LoVo (cell line): ENCODE measurements around the gene RTEL1.
"Not testable (repeated sequence)": the region's sequence is repeated elsewhere in the genome, so short reads cannot be mapped to it uniquely, and the experiment has no call there.

ENCODE experiments used
- DNase-seq: peaks from one replicate; pipeline ENCODE4 v3.0.0-alpha.2; 2016; ENCODE audit warnings: low spot score

The RTEL1 gene

DNA sequence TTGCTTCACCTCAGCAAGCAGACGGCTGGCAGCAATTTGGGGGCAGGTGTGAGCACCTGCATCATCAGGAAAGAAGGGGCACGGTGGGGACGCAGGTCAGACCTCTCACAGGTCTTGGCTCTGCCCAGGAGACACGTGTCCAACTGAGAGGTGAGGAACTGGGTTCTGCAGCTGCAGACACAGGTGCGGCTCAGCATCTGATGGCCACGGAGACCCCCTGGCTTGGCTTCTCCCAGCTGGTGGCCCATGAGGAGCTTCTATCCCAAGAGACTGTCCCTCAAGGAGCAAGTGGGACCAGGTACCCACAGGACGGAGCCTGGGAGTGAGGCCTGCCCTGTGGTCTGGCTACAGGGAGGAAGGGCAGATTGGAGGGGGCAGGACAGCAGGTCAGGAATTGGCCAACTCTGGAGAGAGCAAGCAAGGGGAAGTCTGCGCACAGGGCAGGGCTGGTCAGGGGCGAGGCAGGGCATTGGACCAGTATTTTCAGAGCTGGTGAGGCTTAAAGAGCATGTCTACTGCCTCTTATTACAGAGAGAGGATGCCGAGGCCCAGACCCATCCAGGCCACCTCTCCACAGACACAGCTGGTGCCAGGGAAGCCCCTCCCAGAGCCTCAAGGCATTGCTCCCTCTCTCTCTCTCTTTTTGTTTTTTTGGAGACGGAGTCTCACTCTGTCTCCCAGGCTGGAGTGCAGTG, 9.1 kb upstream of the RTEL1 start:
- no peak for DNase-seq

DNA sequence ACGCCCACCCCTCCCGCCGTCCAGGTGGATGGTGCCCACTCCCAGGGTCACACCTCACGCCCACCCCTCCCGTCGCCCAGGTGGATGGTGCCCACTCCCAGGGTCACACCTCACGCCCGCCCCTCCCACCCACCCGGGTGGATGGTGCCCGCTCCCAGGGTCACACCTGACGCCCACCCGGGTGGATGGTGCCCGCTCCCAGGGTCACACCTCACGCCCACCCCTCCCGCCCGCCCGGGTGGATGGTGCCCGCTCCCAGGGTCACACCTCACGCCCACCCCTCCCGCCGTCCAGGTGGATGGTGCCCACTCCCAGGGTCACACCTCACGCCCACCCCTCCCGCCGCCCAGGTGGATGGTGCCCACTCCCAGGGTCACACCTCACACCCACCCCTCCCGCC, 7.6 kb upstream of the RTEL1 start:
- not testable (repeated sequence) for DNase-seq

DNA sequence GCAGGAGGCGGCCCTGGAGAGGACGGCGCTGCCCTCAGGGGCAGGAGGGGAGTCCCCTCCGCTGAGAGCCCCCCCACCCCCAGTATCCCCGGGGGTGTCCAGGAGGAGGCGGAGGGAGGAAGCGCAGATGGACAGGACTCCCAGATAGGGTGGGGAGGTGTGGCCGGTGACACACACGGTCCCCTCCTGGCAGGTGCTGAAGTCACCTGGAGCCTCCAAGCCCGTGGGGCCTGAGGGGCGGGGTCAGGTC, 6.2 kb upstream of the RTEL1 start:
- DNase-seq: no peak

DNA sequence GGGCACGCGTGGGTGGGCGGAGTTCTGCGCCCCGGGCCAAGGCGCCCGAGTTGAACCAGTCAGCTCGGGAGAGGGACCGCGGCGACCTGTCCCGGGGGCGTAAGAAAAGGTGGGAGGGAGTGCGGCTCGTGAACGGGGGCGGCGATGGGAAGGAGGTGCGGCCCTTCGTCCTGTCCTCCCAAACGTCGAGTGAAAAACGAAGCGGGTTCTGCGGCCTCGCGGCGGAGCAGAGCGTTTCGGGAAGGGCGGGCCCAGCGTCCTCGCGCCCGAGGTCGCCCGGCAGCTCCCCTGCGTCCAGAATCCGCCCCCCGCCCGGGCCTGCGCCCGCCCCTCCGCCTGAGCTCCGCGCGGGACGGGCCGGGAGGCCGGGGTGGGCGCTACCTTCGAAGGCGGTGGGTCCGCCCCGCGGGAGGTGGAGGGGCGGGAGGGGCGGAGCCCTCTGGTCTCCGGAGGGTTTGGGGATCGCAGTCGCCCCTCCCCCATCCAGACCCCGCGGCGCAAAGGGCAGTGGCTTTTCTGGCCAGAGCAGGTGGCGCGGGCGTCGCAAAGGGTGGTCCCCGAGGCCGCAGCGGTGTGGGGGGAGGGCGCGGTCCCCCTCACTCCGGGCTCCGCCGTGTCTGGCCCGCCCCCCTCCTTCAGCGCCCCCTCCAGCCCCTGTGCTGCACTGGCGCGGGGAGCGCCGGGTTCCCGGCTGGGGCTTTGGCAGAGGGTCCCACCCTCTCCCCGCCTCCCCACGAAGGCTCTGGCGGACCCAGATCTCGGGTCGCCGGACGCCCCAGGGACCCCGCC, 5.7 kb upstream of the RTEL1 start:
- DNase-seq: no peak

DNA sequence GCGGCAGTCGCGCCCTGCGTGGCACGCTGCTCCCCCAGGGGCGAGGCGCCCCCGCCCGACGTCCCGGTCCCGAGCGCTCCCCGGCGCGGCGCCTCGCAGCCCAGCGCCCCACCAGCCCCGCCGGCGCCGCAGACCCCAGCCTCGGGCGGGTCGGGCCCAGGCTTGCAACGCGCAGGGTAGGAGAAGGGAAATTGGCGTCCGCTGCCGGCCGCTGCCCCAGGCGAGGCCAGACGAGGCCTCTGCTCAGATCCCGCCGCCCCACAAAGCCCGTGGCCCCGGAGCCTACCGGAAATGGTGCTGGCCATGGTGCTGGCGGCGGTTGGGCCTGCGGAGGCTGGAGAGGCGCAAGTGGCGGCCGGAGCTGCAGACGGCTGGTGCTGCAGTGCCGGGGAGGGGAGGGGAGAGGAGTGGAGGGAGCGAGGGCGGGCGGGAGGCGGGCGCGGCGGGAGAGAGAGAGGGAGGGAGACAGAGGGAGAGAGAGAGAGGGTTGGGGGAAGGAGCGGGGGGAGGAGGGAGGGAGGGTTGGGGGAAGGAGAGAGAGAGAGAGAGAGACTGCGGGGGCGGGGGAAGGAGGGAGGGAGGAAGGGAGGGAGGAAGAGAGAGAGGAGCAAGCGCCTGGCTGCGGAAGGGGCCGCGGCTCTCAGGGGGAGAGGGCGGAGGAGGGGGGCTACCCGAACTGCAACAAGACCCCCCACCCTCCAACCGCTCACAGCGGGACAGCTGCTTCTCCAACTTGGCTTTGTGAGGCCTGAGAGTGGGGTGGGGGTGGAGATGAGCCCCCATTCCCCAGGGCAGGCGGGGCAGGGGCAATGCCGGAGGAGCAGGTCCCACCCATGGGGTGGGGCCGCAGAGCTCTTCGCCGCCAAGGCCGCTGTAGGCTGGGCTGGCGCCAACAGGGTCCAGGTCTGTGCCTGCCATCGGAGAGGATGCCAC, 4.8 kb upstream of the RTEL1 start, which contains the start of gene STMN3:
TSS of gene STMN3 (minus strand) at position 384 of the 933 bp plus-strand sequence. CDS start at position 305, 79 bp downstream.
- peak; percentile 76 for DNase-seq

DNA sequence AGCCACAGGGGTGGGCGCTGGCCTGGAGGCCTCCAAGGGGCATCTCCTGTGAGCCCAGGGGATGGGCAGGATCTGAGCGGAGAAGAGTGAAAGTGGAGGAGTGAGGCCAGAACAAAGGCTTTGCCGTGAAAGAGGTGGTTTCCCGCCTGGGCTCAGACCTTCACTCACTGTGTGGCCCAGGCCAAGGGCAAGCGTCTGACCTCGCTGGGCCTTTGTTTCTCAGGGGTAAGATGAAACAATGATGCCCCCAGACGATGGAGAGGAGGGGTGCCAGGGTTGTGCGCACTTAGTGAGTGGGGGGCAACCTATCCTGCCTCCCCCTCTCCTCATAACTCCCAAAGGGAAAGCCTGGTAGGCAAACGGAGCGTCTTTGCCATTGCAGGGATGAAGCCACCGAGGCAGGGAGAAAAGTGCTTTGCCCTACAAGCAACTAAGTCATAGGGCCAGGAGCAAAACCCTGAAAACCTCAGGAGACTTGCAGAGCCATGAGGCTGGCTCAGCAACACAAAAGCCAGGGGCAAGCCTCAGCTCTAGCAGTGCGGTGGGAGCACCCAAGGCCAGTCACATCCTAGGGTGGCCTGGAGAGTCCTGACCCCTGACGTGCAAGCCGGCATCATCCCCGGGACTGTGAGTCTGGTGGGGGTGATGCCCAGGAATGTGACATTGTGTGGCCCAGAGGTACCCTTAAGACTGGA, 4.0 kb upstream of the RTEL1 start:
- no peak for DNase-seq

DNA sequence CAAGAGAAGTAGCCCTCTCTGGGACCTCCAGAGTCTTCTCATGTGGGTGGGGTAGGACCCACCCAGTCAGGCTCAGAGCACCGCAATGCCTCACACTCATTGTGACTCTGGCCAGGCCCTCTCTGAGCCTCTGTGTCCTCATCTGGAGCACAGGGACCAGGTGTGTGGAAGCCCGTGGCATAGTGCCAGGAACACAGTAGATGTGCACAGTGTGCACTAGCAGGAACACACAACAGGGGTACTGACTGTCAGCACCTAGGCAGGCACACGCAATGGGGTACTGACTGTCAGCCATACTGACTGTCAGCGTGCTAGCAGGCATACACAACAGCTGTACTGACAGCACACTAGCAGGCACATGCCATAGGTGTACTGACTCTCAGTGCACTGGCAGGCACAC, 2.9 kb upstream of the RTEL1 start:
- DNase-seq: no peak

DNA sequence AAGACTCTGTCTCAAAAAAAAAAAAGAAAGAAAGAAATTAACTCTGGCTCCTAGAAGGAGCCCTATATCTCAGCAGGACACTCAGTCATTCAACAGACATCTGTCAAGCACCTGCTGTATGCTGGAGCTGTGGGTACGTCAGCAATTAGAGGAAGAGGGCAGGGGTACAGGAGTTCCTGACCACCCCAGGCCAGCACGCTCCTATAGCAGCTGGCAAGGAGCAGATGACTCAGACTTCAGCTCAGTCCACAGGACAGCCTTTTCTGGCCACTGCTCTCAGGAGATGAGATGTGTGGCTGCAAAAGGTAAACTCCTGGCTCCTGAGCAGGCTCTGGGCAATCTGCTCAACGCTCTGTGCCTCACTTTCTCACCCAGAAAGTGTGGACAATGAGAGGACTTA, 1.7 kb upstream of the RTEL1 start:
- no peak for DNase-seq

DNA sequence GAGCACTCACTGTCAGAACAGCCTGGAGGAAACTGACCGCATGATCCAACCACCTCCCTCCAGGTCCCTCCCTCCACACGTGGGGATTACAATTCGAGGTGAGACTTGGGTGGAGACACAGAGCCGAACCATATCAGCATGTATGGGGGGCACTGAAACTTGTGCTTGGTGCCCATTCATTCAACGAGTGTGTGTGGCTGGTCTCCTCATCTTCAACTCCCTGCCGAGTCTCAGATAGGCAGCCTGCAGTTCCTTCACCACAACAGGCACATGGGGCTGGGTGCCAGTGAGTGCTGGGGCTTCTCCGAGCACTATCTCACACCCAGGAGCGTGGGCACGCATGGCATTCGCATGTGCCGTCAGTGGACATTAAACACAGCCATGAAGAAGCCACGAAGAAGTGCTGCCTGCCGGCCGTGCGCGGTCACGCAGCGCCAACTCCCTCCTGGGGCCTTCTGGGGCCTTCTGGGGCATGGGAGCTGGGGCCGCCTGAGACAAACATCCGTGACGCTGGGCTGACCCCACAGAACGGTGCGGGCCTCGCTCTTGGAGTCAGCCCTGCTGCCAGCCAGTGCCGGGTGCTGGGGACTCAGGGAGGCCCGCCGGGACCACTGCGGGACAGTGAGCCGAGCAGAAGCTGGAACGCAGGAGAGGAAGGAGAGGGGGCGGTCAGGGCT, 714 bp upstream of the RTEL1 start:
- no peak for DNase-seq

DNA sequence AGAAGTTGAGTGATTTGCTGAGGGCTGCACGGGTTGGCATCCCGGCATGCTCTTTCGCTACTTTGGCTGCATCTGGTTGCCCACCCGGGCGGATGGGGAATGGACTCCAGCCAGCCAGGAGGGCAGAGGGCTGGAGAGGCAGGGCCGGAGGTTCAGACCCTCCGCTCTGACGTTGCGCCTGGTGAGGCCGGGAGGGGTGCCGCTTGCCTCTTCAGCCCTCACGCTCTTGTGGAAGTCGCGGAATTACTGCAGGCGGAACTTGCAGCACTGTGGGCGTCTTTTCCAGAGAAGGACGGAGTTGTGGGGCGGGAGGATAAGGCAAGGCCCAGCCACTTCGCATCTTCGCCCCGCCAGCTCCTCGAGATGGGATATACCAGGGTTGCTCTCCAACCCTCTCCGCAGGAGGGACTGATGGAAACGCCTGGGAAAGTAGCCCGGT, 656 bp downstream of the RTEL1 start:
- DNase-seq: no peak

DNA sequence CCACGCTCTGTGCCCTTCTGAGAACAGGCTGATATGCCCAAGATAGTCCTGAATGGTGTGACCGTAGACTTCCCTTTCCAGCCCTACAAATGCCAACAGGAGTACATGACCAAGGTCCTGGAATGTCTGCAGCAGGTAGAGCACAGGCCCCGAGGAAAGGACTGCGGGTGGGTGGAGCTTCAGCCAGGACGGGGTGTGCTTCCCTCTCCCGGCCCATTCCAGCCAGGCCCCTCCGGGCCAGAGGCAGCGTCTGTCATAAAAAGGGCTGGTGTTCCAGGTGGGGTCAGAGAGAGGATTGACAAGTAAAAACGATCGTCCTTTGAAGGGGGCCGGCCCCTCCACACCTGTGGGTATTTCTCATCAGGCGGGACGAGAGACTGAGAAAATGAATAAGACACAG, 1.3 kb downstream of the RTEL1 start:
- no peak for DNase-seq

DNA sequence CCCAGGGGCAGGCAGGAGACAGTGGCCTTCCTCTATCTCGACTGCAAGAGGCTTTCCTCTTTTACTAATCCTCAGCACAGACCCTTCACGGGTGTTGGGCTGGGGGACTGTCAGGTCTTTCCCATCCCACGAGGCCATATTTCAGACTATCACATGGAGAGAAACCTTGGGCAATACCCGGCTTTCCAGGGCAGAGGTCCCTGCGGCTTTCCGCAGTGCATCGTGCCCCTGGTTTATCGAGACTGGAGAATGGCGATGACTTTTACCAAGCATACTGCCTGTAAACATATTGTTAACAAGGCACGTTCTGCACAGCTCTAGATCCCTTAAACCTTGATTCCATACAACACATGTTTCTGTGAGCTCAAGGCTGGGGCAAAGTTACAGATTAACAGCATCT, 2.1 kb downstream of the RTEL1 start:
- DNase-seq: not testable (repeated sequence)

DNA sequence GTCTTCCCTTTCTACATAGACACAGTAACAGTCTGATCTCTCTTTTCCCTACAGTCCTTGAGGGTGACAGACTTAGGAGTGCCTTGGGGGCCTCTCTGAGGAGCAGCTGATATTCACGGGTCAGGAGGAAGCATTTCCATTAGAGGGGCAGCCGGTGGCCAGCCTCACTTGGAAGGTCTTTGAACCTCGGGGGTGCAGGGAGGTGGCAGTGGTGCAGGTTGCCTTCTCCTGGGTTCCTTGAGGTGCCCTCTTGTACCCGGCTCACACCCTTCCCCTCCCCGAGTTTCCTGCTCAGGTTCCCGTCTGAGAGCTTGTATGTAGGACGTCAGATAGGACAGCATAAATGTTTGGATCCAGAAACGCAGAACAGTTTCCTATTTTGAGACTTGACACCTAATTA, 2.5 kb downstream of the RTEL1 start:
- no peak for DNase-seq

DNA sequence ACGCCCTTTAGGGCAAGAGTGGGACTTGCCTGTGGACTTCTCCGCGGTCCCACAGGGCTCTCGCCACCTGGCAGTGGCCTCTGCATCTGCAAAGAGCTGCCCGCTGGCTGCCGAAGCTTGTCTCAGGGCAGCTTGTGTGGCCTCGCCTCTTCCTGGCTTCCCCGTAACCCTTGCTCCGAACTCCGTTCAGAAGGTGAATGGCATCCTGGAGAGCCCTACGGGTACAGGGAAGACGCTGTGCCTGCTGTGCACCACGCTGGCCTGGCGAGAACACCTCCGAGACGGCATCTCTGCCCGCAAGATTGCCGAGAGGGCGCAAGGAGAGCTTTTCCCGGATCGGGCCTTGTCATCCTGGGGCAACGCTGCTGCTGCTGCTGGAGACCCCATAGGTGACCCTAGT, 3.0 kb downstream of the RTEL1 start:
- no peak for DNase-seq

DNA sequence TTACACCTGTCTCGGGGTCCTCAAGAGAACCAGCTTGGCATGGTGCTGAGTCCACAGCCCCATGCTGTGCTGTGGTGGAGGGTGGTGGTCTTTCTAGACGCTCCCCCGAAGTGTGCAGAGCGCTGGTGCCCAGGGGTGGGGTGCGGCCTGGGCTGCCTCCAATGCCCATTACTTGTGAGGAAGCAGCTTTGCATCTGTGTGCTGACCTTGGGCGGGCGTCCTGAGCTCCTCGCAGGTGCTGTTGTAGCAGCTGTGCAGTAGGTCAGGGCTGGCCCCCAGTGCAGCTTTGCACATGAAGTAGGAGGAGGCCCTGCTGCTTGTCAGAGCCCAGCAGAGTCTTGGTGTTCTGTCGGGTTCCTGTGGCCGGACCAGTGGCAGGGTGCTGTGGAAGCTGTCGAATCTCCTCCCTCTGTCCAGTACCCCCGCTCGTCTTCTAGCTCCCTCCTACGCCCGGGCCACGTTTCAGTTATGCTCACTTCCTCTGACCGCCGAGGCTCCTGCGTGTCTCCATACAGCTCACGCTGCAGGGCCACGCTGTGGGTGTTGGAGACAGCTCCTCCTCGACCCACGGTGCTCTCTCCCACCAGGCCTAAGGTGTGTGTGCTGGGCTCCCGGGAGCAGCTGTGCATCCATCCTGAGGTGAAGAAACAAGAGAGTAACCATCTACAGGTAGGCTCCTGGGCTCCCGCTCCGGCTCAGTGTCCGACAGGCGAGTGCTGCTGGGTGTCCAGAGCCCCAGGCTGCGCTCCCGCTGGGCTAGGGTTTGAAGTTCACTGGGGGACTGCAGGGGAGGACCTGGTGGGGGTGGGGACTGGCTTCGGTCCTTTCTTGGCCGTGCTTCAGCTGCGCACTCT, 4.1 kb downstream of the RTEL1 start:
- no peak for DNase-seq

DNA sequence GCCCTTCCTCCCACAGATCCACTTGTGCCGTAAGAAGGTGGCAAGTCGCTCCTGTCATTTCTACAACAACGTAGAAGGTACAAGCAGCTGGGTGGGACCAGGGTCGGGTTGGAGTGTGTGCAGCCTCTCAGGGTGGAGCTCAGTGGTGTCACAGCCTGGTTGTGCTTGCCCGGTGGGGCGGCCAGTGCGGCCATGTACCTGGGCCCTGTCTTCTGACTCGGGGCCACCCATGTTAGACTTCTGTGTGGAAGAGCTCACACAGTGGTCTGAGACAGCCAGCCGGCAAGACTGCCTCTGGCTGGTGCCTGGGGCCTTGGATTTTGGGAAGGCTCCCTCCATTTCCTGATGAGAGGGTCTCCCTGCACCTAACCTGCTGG, 4.7 kb downstream of the RTEL1 start:
- DNase-seq: no peak

DNA sequence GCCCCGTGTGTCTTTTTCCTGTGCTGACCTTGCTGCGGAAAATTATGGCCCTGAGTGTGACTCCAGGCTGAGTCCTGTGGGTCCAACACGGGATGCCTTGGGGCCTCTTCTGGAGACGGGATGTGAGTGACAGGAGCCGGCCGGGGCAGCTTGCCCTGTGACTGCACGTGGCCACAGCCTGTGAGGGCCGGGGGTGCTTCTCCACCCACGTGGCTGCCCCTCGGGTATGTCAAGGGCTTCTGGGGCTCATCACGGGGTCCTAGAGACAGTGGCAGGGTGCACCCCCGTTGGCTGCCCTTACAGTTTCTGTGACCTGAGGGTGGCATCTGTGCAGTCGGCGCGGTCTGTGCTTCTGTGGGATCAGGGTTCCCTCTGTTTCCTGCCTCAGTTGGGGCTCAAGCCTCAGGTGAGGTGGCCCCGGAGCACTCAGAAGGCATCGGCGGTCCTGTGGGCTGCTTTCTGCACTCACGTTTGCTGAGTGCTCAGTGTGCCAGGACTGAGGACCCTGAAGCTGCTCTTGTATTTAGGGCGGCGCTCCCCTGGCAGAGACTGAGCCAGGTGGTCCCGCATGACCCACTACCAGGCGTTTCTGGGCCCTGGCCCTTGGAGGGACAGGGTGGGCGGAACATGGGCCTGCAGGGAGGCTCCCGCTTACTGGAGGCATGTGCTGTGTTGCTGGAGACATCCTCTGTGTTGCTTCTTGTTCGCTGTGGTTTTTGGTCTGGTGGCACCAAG, 5.4 kb downstream of the RTEL1 start:
- no peak for DNase-seq

DNA sequence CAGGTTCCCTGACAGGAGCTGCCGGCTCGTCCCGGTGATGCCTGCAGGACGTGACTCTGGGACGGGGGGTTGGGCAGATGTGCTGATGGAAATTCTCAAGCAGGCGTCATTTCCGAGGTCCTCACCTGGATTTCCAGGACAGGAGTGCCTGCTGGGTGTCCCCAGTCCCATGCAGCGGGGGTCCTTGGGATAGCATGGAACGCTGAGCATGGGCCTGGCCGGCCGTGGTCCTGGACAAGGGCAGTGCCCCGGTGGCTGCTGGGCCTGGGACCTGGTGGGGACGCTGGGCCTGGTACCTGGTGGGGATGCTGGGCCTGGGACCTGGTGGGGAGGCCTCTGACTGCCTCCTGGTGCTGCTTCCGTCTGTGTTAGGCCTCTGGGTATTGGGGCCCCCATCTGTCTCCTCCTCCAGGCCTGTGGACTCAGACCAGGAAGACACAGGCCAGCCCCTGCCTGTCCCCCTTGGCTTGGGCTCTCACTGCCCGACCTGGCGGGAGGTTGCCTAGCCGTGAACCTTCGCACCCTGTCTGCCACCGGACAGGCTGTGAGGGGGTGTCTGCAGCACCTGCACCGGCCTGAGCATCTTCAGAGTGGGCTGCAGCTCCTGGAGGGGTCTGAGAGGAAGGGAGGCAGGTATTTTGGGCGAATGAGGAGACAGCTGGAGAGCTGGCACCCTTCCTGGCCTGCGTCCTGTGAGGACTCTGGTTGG, 6.2 kb downstream of the RTEL1 start:
- no peak for DNase-seq

DNA sequence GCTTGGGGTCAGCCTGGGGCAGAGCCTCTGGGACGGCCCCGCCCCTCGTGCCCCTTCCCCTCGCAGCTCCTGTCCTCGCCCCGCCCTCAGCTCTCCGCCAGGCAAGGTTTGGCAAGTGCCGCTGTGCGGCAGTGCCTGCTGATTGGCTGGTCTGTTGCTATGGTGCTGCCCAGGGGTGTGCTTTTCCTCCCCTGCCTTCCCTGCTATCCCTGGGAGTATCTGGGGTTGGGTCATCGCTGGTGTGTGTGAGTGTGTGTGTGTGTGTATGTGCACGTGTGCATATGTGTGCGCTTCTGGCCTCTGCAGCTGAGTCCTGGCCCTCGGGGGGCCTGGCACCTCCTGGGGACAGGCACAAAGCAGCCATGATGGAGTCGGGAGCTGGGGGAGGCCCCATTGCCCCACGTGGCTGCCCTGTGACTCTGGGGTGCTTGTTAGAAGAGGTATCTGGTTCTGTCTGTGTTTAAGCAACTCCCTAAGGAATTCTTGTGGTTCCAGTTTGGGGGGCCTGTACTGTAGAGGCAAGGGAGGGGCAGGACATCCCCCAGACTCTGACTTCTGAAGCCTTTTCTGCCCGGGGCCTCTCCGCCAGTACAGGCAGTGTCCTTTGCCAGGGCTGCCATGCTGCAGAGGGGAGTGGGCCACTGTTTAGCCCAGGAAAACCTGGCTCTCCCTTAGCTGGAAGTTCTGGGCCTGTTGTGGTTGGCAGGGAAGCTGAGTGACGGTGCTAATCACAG, 6.9 kb downstream of the RTEL1 start:
- no peak for DNase-seq
